ENCODE data around the gene MT1E.

GRCh38 chr16:56625943-56626654 lies 518 bp downstream of the MT1E start:
- TF ChIP-seq POLR2AphosphoS5 (IDR thresholded peaks at IDR 0.05; ENCODE audit: low read depth): no peak
- TF ChIP-seq, protein P1, sequence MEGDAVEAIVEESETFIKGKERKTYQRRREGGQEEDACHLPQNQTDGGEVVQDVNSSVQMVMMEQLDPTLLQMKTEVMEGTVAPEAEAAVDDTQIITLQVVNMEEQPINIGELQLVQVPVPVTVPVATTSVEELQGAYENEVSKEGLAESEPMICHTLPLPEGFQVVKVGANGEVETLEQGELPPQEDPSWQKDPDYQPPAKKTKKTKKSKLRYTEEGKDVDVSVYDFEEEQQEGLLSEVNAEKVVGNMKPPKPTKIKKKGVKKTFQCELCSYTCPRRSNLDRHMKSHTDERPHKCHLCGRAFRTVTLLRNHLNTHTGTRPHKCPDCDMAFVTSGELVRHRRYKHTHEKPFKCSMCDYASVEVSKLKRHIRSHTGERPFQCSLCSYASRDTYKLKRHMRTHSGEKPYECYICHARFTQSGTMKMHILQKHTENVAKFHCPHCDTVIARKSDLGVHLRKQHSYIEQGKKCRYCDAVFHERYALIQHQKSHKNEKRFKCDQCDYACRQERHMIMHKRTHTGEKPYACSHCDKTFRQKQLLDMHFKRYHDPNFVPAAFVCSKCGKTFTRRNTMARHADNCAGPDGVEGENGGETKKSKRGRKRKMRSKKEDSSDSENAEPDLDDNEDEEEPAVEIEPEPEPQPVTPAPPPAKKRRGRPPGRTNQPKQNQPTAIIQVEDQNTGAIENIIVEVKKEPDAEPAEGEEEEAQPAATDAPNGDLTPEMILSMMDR (IDR thresholded peaks at IDR 0.05; ENCODE audit: insufficient read depth, low read length): no peak
- TF ChIP-seq SPI1 (IDR thresholded peaks at IDR 0.05; ENCODE audit: borderline replicate concordance, low read depth): no peak
- TF ChIP-seq GABPA (IDR thresholded peaks at IDR 0.05; ENCODE audit: low read depth): no peak
- TF ChIP-seq, protein P2, sequence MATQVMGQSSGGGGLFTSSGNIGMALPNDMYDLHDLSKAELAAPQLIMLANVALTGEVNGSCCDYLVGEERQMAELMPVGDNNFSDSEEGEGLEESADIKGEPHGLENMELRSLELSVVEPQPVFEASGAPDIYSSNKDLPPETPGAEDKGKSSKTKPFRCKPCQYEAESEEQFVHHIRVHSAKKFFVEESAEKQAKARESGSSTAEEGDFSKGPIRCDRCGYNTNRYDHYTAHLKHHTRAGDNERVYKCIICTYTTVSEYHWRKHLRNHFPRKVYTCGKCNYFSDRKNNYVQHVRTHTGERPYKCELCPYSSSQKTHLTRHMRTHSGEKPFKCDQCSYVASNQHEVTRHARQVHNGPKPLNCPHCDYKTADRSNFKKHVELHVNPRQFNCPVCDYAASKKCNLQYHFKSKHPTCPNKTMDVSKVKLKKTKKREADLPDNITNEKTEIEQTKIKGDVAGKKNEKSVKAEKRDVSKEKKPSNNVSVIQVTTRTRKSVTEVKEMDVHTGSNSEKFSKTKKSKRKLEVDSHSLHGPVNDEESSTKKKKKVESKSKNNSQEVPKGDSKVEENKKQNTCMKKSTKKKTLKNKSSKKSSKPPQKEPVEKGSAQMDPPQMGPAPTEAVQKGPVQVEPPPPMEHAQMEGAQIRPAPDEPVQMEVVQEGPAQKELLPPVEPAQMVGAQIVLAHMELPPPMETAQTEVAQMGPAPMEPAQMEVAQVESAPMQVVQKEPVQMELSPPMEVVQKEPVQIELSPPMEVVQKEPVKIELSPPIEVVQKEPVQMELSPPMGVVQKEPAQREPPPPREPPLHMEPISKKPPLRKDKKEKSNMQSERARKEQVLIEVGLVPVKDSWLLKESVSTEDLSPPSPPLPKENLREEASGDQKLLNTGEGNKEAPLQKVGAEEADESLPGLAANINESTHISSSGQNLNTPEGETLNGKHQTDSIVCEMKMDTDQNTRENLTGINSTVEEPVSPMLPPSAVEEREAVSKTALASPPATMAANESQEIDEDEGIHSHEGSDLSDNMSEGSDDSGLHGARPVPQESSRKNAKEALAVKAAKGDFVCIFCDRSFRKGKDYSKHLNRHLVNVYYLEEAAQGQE (IDR thresholded peaks at IDR 0.05; ENCODE audit: insufficient replicate concordance, low read depth): no peak

Measured in HL-60 (cell line).